ENCODE measurements around the gene SEPTIN5. TPM values are rescaled to one million over a fixed set of nuclear protein-coding genes. Genes with fewer than 3 reads are reported as not detected.

Gene SEPTIN5
- total RNA-seq, 1 experiment from 2014 or later: not detected

GRCh38 chr22:19706661-19707151 is 7.6 kb upstream of the SEPTIN5 start:
- Histone ChIP-seq H3K27ac (ENCODE audit: low read length) (no peak overlapping the region), H3K4me1 (ENCODE audit: low read length) (no peaks in the 10 kb centered on the region; the same call in 1 of the 2 replicates), H2AFZ (ENCODE audit: low read length) (no peak overlapping the region), H3K9me2 (replicated peaks; ENCODE audit: insufficient read depth, low read length) (no peaks in the 10 kb centered on the region), H3K36me3 (ENCODE audit: insufficient read depth, low read length) (no peaks in the 10 kb centered on the region), H3K9ac (ENCODE audit: low read length) (no peak overlapping the region), H3K4me2 (ENCODE audit: low read depth, low read length, poor library complexity, severe bottlenecking) (no peak overlapping the region), H3K79me2 (ENCODE audit: low read length) (no peaks in the 10 kb centered on the region), H3K9me3 (ENCODE audit: low read length) (no peaks in the 10 kb centered on the region), H3K4me3 (ENCODE audit: low read length) (no peak overlapping the region), H4K20me1 (ENCODE audit: insufficient read depth, low read depth, low read length) (no peaks in the 10 kb centered on the region), H3K27me3 (ENCODE audit: low read length) (no peaks in the 10 kb centered on the region)
- no peak for DNase-seq

DNA sequence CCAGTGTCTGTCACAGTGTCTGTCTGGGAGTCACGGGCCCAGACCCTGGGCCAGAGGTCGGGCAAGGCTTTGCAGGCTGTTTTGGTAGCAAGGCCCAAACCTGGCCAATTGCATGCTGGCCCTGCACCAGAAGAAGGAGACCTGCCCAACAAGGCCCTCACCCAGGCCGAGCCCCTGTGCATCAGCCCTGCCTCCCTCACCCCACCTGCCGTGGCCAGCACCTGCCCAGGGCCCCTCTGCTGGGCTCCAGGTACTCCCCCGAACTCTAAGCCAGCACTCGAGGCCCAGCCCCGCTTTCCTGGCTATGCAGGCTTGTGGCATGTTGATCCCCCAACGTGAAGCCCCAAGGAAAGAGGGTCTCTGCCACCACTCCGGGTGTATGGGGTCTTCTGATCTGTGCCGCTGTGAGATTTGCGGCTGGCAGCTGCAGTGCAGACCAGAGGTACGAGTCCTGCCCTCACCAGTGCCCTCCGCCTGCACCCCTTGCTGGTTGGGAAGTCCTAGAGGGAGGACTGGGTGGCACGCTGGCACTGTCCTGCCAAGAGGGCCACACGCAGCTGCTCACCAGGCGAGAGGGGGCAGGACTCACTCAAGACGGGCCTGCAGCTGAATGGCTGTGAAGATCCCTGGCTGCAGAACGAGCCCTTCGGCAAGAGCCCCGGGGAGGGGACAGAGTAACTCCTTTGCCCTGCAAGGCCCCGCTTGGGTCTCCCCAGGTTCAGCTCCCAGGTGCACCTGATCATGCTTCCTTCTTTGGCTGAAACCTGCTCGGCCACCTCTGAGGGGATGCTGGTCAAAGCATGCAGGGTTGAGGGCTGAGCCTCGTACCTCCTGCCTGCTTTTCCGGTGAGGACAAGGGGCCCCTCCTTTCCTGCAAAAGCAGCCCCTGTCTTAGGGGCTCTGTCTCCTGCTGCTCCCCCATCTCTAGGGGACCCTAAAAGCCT is 6.7 kb upstream of the SEPTIN5 start:
- H3K9ac ChIP-seq (ENCODE audit: low read length): no peak overlapping the region

DNA sequence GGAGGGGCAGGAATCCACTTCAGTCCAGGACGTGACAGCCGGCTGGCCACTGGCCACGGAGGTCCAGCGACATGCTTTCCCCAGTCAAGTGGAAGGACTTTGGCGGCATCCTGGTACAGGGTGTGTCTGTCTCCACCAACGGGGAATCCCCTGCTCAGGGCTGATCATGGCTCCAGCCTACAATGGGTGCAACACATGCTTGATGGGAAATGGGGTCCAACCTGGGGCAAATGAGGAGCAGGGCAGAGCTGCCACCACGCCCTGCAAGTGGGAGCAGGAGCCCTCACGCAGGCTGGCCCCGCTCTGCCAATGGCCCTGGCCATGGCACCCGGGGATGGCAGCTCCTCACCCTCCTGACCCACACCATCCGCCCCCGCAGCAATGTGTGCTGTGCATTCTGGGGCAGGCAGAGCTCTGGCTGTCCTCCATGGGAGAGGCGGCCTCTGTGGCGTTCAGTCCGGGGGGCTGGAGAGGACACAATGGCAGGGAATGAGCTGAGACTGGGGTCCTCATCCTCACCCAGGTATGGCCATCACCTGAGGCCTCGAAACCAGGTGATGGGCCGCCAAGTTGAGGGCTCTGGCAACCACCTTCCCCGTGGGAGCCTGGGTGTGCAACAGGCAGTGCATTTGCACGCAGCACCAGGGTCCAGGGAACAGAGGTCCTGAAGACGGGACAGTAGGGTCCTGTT is 5.8 kb upstream of the SEPTIN5 start:
- Histone ChIP-seq H3K9me2 (replicated peaks; ENCODE audit: insufficient read depth, low read length) (no peaks in the 10 kb centered on the region), H4K20me1 (ENCODE audit: insufficient read depth, low read depth, low read length) (no peaks in the 10 kb centered on the region), H3K4me3 (ENCODE audit: low read length) (no peak overlapping the region), H3K4me2 (ENCODE audit: low read depth, low read length, poor library complexity, severe bottlenecking) (no peak overlapping the region), H3K27me3 (ENCODE audit: low read length) (no peaks in the 10 kb centered on the region), H3K36me3 (ENCODE audit: insufficient read depth, low read length) (no peaks in the 10 kb centered on the region), H3K4me1 (ENCODE audit: low read length) (no peaks in the 10 kb centered on the region), H3K27ac (ENCODE audit: low read length) (no peak overlapping the region), H3K9ac (ENCODE audit: low read length) (no peak overlapping the region), H3K9me3 (ENCODE audit: low read length) (no peaks in the 10 kb centered on the region), H3K79me2 (ENCODE audit: low read length) (no peaks in the 10 kb centered on the region), H2AFZ (ENCODE audit: low read length) (no peak overlapping the region)
- DNase-seq: no peak

More for the DNA sequence above, 6.7 kb upstream of the SEPTIN5 start:
- no peaks in the 10 kb centered on the region for H3K9me2 ChIP-seq (replicated peaks; ENCODE audit: insufficient read depth, low read length)
- H3K79me2 ChIP-seq (ENCODE audit: low read length): no peaks in the 10 kb centered on the region
- no peak overlapping the region for H2AFZ ChIP-seq (ENCODE audit: low read length)
- H3K4me3 ChIP-seq (ENCODE audit: low read length): no peak overlapping the region
- no peak overlapping the region for H3K4me2 ChIP-seq (ENCODE audit: low read depth, low read length, poor library complexity, severe bottlenecking)
- H3K27ac ChIP-seq (ENCODE audit: low read length): no peak overlapping the region
- no peaks in the 10 kb centered on the region for H4K20me1 ChIP-seq (ENCODE audit: insufficient read depth, low read depth, low read length)
- no peaks in the 10 kb centered on the region for H3K36me3 ChIP-seq (ENCODE audit: insufficient read depth, low read length)
- no peak for DNase-seq
- H3K4me1 ChIP-seq (ENCODE audit: low read length): no peaks in the 10 kb centered on the region
- H3K27me3 ChIP-seq (ENCODE audit: low read length): no peaks in the 10 kb centered on the region
- H3K9me3 ChIP-seq (ENCODE audit: low read length): no peaks in the 10 kb centered on the region

GRCh38 chr22:19709063-19709769 is 5.1 kb upstream of the SEPTIN5 start:
- H3K27me3 ChIP-seq (ENCODE audit: low read length): no peaks in the 10 kb centered on the region
- H3K4me3 ChIP-seq (ENCODE audit: low read length): no peak overlapping the region
- H3K79me2 ChIP-seq (ENCODE audit: low read length): no peaks in the 10 kb centered on the region
- H3K9me2 ChIP-seq (replicated peaks; ENCODE audit: insufficient read depth, low read length): no peaks in the 10 kb centered on the region
- H3K9ac ChIP-seq (ENCODE audit: low read length): no peak overlapping the region
- H4K20me1 ChIP-seq (ENCODE audit: insufficient read depth, low read depth, low read length): no peaks in the 10 kb centered on the region
- no peaks in the 10 kb centered on the region for H3K4me1 ChIP-seq (ENCODE audit: low read length)
- no peak overlapping the region for H3K4me2 ChIP-seq (ENCODE audit: low read depth, low read length, poor library complexity, severe bottlenecking)
- no peak for DNase-seq
- no peaks in the 10 kb centered on the region for H3K36me3 ChIP-seq (ENCODE audit: insufficient read depth, low read length)
- H3K27ac ChIP-seq (ENCODE audit: low read length): no peak overlapping the region
- H3K9me3 ChIP-seq (ENCODE audit: low read length): no peaks in the 10 kb centered on the region
- no peak overlapping the region for H2AFZ ChIP-seq (ENCODE audit: low read length)

GRCh38 chr22:19710020-19710768 is 4.1 kb upstream of the SEPTIN5 start:
- H3K4me3 ChIP-seq (ENCODE audit: low read length): no peak overlapping the region
- no peaks in the 10 kb centered on the region for H4K20me1 ChIP-seq (ENCODE audit: insufficient read depth, low read depth, low read length)
- no peak overlapping the region for H3K4me2 ChIP-seq (ENCODE audit: low read depth, low read length, poor library complexity, severe bottlenecking)
- H3K9me3 ChIP-seq (ENCODE audit: low read length): no peaks in the 10 kb centered on the region
- H3K9ac ChIP-seq (ENCODE audit: low read length): no peak overlapping the region
- no peaks in the 10 kb centered on the region for H3K79me2 ChIP-seq (ENCODE audit: low read length)
- H2AFZ ChIP-seq (ENCODE audit: low read length): no peak overlapping the region
- no peaks in the 10 kb centered on the region for H3K9me2 ChIP-seq (replicated peaks; ENCODE audit: insufficient read depth, low read length)
- H3K27ac ChIP-seq (ENCODE audit: low read length): no peak overlapping the region
- DNase-seq: no peak
- H3K4me1 ChIP-seq (ENCODE audit: low read length): no peaks in the 10 kb centered on the region
- H3K36me3 ChIP-seq (ENCODE audit: insufficient read depth, low read length): no peaks in the 10 kb centered on the region
- no peaks in the 10 kb centered on the region for H3K27me3 ChIP-seq (ENCODE audit: low read length)

DNA sequence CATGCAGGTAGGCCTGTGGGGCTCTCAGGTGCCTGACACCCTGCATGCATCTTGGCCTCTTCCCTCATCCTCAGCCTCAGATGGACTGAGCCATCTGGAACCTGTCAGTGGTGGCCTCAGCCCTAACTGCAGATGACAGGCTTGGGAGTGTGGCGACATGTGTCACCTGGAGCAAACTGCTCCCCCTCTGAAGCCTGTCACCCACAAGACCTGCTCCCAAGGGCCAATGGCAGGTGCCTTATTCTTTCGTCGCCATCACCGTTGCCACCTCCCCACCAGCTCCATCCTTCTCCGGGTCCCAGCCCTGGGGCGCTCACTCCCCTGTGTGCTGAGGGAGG is 3.6 kb upstream of the SEPTIN5 start:
- no peak overlapping the region for H3K4me2 ChIP-seq (ENCODE audit: low read depth, low read length, poor library complexity, severe bottlenecking)

GRCh38 chr22:19713245-19713644 is 1.1 kb upstream of the SEPTIN5 start:
- Histone ChIP-seq H3K79me2 (ENCODE audit: low read length) (no peaks in the 10 kb centered on the region), H3K4me2 (ENCODE audit: low read depth, low read length, poor library complexity, severe bottlenecking) (no peak overlapping the region), H3K9me3 (ENCODE audit: low read length) (no peaks in the 10 kb centered on the region), H2AFZ (ENCODE audit: low read length) (no peak overlapping the region), H3K27ac (ENCODE audit: low read length) (no peak overlapping the region), H3K27me3 (ENCODE audit: low read length) (no peaks in the 10 kb centered on the region), H3K4me3 (ENCODE audit: low read length) (no peak overlapping the region), H3K4me1 (ENCODE audit: low read length) (peaks cover 3% of the 10 kb centered on the region; the same call in 1 of the 2 replicates), H3K9me2 (replicated peaks; ENCODE audit: insufficient read depth, low read length) (no peaks in the 10 kb centered on the region), H3K36me3 (ENCODE audit: insufficient read depth, low read length) (no peaks in the 10 kb centered on the region), H4K20me1 (ENCODE audit: insufficient read depth, low read depth, low read length) (no peaks in the 10 kb centered on the region), H3K9ac (ENCODE audit: low read length) (no peak overlapping the region)
- no peak for DNase-seq

More for the DNA sequence above, 3.6 kb upstream of the SEPTIN5 start:
- no peaks in the 10 kb centered on the region for H3K9me2 ChIP-seq (replicated peaks; ENCODE audit: insufficient read depth, low read length)
- H3K27me3 ChIP-seq (ENCODE audit: low read length): no peaks in the 10 kb centered on the region
- H4K20me1 ChIP-seq (ENCODE audit: insufficient read depth, low read depth, low read length): no peaks in the 10 kb centered on the region
- H3K4me3 ChIP-seq (ENCODE audit: low read length): no peak overlapping the region
- no peaks in the 10 kb centered on the region for H3K79me2 ChIP-seq (ENCODE audit: low read length)
- H3K9me3 ChIP-seq (ENCODE audit: low read length): no peaks in the 10 kb centered on the region
- no peak overlapping the region for H2AFZ ChIP-seq (ENCODE audit: low read length)
- no peaks in the 10 kb centered on the region for H3K4me1 ChIP-seq (ENCODE audit: low read length)
- H3K27ac ChIP-seq (ENCODE audit: low read length): no peak overlapping the region
- no peak overlapping the region for H3K9ac ChIP-seq (ENCODE audit: low read length)
- H3K36me3 ChIP-seq (ENCODE audit: insufficient read depth, low read length): no peaks in the 10 kb centered on the region
- DNase-seq: no peak

All from Karpas-422 (cell line).